Stimulated activated CD4-positive, alpha-beta T cell treated with anti-CD3 and anti-CD28 coated beads, TNF-alpha, amount 100 ng/mL, for 4 hours (primary cell): ENCODE data around the gene PHF14.
A peak's percentile ranks its signal among the peaks of the same experiment; 100 is the strongest.

Experiments
- DNase-seq, 3 experiments: peaks; one replicate each; pipeline ENCODE4 v3.0.0-alpha.2; 2020; ENCODE audit warnings: low read depth in 3 of 3

PHF14 gene

DNA sequence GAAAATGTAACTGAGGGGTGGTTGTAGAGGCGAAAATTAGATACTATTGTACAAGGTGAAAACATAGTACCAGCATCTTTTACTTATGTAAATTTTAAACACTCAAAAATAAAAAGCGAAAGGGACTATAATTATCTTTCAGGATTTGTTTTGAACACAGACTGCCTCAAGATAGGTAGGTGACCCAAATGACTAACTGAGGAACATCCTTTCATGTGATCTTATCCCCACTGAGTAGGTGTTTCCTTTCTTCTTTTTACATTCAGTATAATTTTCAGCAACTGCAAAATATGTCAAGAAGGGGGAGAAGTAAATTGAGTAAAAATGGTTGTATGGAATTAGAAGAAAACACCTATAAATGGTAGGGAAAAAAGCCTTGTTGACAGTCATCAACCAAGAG lies 236.7 kb downstream of the PHF14 start:
- no peak for DNase-seq

DNA sequence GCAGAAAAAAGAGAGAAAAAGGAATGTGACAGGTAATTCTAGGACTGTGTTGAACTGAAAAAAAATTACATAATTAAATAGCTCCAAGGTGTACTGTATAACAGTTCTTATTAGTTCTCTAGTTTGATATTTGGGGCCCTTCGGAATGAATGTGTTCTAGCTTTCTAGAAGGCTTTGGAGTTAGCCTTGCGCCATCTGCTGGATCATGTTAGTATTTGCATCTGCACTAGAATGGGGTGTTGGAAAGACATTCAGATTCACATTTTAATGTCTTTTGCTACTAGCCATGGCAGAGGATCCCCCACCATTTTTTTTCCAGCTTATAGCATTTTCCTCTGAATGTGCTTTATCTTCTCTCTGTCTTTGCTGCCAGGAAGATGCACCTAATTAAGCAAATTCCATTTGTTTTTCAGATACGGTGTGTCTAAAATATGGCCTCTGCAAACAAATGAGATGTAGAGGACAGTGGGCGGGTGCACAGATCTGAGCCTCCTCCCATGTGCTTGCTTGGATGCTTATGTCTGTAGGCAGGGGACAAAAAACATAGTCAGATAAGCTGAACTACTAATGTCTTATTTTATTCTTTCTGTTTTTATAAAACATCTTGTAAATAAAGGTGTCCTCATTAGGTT lies 238.5 kb downstream of the PHF14 start:
- peak in 2 of 3 experiments; percentile 4 to 12 for DNase-seq

DNA sequence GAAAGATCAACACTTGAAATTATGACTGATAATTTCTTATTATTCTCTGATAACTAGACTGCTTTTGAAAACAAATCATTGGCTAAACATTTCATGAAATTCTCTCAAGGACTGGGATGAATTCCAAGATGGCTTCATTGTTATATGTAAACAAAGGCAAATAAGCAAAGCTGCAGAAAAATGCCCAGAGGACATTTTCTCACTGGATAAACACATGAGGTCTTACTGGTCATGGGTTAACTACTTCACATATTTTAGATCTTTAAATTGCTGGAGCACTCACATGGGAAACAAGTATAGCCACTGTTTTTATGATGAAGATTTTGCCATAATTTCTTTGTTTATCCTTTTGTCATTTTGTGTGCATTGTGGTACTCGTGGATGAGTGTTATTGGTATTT lies 239.1 kb downstream of the PHF14 start:
- no peak for DNase-seq

DNA sequence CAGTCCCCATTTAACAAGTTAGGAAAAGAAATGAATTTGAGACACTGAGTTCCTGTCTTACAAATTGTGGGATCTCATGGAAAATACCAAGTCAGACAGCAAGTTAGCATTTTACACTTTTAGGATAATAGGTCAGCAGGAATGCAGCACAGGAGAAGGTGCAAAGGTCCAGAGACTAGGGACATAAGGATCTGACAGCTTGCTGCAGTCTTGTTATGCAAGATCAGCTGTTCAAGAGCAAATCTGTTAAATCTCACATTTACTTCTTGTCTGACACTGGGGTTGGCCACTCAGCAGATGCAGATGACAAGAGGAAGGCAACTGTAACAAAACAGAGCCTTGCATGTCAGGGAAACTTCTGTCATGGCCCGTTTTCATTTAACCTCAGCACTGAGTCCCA lies 239.6 kb downstream of the PHF14 start:
- no peak for DNase-seq

DNA sequence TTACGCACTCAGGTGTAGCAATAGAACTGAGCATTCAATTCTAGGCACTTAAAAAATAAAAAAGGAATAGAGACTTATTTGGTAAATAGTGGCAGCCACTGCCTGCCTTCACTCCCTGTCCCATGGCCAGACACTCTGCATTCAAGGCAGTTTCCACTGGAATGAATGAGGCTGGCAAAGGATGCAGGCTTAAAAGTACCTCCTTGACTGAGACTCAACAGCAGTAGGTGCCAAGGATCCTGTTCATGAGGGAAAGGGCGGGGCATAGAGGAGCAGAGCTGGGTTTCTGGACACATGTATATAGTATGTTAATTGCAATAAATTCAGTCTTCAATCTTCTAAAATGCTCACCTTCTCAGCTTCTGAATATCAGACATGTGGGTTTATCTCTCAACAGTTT lies 242.6 kb downstream of the PHF14 start:
- no peak for DNase-seq

DNA sequence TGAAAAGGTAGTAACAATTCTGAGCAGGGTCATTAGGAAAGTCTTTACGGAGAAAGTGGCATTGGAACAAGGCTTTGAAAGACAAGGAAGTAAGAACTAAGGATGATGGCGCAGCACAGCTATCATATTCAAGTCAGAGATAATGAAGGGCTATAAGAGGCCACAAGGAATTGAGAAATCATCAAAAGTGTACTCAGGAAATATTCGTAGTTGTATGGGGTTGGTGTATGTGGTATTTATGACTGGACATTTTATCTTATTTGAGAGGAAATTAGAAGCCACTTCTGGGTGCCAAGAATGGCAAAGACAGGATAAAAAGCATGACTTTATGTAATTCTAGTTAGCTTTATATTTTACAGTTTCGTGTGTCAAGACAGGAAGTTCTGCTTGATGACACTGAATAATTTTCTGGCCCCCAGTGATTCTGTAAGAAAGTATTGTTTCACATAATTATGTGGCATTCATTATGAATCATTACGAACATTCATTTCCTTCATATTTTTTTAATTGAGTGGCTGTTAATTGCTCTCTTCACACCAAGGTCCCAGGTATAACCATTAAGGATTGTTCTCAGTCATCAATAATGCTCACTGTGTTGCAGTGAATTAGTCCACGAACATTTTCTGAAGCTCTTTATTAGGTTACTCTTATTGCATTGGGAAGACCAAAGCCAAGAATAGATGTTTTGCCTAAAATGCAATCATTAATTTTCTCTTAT lies 244.3 kb downstream of the PHF14 start:
- no peak for DNase-seq
